B cell (primary cell): Measurements from ENCODE around the gene CCL22. TPM values are rescaled to one million over a fixed set of nuclear protein-coding genes. Genes with fewer than 3 reads are reported as not detected.

Source experiments
- ATAC-seq: fragments of 200-7000 bp; cut with Tn5 transposase; one replicate; pipeline ENCODE4 v1.10.0; 2021; ENCODE audit warnings: low read depth, mild to moderate bottlenecking, moderate number of reproducible peaks, moderate library complexity
- CTCF ChIA-PET: fragments of 350-600 bp; sonication (Branson Sonifier 250); formaldehyde crosslinking; loops from one replicate; lab custom pipeline; 2021; ENCODE audit warnings: antibody characterized with exemption, inconsistent platforms; lab: Charles Lee
- POLR2A ChIA-PET: fragments of 350-600 bp; sonication (Branson Sonifier 250); formaldehyde crosslinking; loops from one replicate; lab custom pipeline; 2021; ENCODE audit warnings: antibody characterized with exemption; lab: Charles Lee
- DNase-seq: peaks from one replicate; pipeline ENCODE4 v3.0.0; 2013
- H2AFZ ChIP-seq: 2 replicates; pipeline ENCODE4 v1.6.1; 2012; ENCODE audit warnings: mild to moderate bottlenecking, low read depth, low read length; ENCODE audit not compliant: insufficient read depth, poor library complexity, severe bottlenecking
- H3K27ac ChIP-seq, 2 donors: 1 replicate in 1 of 2; 2 replicates in 1 of 2; pipeline ENCODE4 v1.5.1; 2012 to 2013; ENCODE audit warnings: low read length in 2 of 2, mild to moderate bottlenecking in 2 of 2, moderate library complexity in 1 of 2
- H3K27me3 ChIP-seq, 4 experiments: fragments of 200-600 bp in 1 of 4; sonication (generic) in 1 of 4; replicated peaks in 1 of 4; 1 replicate in 2 of 4; 2 replicates in 2 of 4; pipeline versions ENCODE4 v1.6.1 to v1.7.0; 2013 to 2016; ENCODE audit warnings: low read length in 3 of 4, mild to moderate bottlenecking in 2 of 4, mixed read lengths in 1 of 4, moderate library complexity in 1 of 4; ENCODE audit not compliant: insufficient read depth in 4 of 4, control insufficient read depth in 3 of 4; ENCODE audit errors: control extremely low read depth in 1 of 4
- H3K36me3 ChIP-seq, 2 experiments: replicated peaks in 1 of 2; 1 replicate in 1 of 2; 2 replicates in 1 of 2; pipeline versions ENCODE4 v1.6.1 to v1.7.1; 2013; ENCODE audit warnings: low read length in 1 of 2; ENCODE audit not compliant: insufficient read depth in 2 of 2, control insufficient read depth in 1 of 2; ENCODE audit errors: control extremely low read depth in 1 of 2, extremely low read depth in 1 of 2
- H3K4me1 ChIP-seq, 2 donors: fragments of 200-600 bp in 1 of 2; sonication (generic) in 1 of 2; 1 replicate in 1 of 2; 2 replicates in 1 of 2; pipeline versions ENCODE4 v1.5.1 to v1.6.1; 2013 to 2017; ENCODE audit warnings: low read length in 2 of 2; ENCODE audit not compliant: control insufficient read depth in 2 of 2, insufficient read depth in 2 of 2
- H3K4me2 ChIP-seq: replicated peaks from 2 replicates; pipeline ENCODE3; 2012; ENCODE audit warnings: mild to moderate bottlenecking, low read depth, low read length; ENCODE audit not compliant: poor library complexity, severe bottlenecking
- H3K4me3 ChIP-seq, 5 experiments: fragments of 200-600 bp in 1 of 5; sonication (generic) in 1 of 5; 1 replicate in 3 of 5; 2 replicates in 2 of 5; pipeline versions ENCODE4 v1.5.1 to v1.7.0; 2011 to 2016; ENCODE audit warnings: low read length in 4 of 5, mild to moderate bottlenecking in 4 of 5, low read depth in 2 of 5, control low read depth in 1 of 5, moderate library complexity in 1 of 5; ENCODE audit not compliant: insufficient read depth in 1 of 5; ENCODE audit errors: control extremely low read depth in 1 of 5, extremely low read depth in 1 of 5
- H3K79me2 ChIP-seq: fragments of 200-600 bp; sonication (generic); one replicate; pipeline ENCODE4 v1.6.0; 2016; ENCODE audit warnings: low read length; ENCODE audit not compliant: control insufficient read depth, insufficient read depth
- H3K9ac ChIP-seq: fragments of 200-600 bp; sonication (generic); 2 replicates; pipeline ENCODE4 v1.6.1; 2017; ENCODE audit warnings: mild to moderate bottlenecking, low read length, moderate library complexity
- H3K9me3 ChIP-seq, 3 donors: one replicate each; pipeline versions ENCODE4 v1.6.1 to v1.7.1; 2013; ENCODE audit warnings: low read length in 2 of 3; ENCODE audit not compliant: control insufficient read depth in 2 of 3, insufficient read depth in 1 of 3; ENCODE audit errors: control extremely low read depth in 1 of 3
- H4K20me1 ChIP-seq: 2 replicates; pipeline ENCODE4 v1.6.0; 2012; ENCODE audit warnings: mild to moderate bottlenecking, low read length; ENCODE audit not compliant: insufficient read depth, control insufficient read depth, poor library complexity, severe bottlenecking
- H3K27ac Mint-ChIP-seq: one replicate; pipeline ENCODE4 v1.8.0; 2021; ENCODE audit warnings: mixed read lengths
- H3K27me3 Mint-ChIP-seq: one replicate; pipeline ENCODE4 v1.8.0; 2021; ENCODE audit warnings: mixed read lengths
- H3K4me1 Mint-ChIP-seq: one replicate; pipeline ENCODE4 v1.8.0; 2021; ENCODE audit warnings: mixed read lengths
- H3K4me3 Mint-ChIP-seq: one replicate; pipeline ENCODE4 v1.8.0; 2021; ENCODE audit warnings: mixed read lengths
- H3K9me3 Mint-ChIP-seq: one replicate; pipeline ENCODE4 v1.8.0; 2022; ENCODE audit warnings: mixed read lengths; ENCODE audit not compliant: insufficient read depth
- CTCF ChIP-seq: fragments of 200-600 bp; IDR thresholded peaks from one replicate; pipeline ENCODE4 v1.8.0; 2022; ENCODE audit warnings: antibody characterized with exemption, mild to moderate bottlenecking
- EZH2 ChIP-seq: IDR thresholded peaks from 2 replicates; pipeline ENCODE4 v1.6.1; 2012; ENCODE audit warnings: borderline replicate concordance, low read depth, mild to moderate bottlenecking, moderate library complexity, low read length; ENCODE audit not compliant: insufficient read depth, poor library complexity, severe bottlenecking
- WGBS: methylation state at CpG from one replicate; pipeline ENCODE4 v1.1.5; 2013; ENCODE audit warnings: missing lambda C conversion rate; ENCODE audit not compliant: insufficient coverage; 5-methylcytosine and 5-hydroxymethylcytosine counted together
- intact Hi-C: fragments of 100-400 bp; cut with micrococcal nuclease; formaldehyde crosslinking; loops from one replicate; pipeline ENCODE4 v1.10.0; 2022
- polyA plus RNA-seq: library from polyadenylated mRNA; depleted of rRNA; stranded (reverse); fragments of >200 nt; gene quantifications from 2 replicates; pipeline ENCODE4 v1.2.3, GENCODE V29; 2012
- total RNA-seq, 2 donors: library from RNA; stranded (reverse); fragments of 120-200 nt in 1 of 2; gene quantifications; 1 replicate in 1 of 2; 2 replicates in 1 of 2; pipeline versions ENCODE4 v1.2.3 to v1.2.4, GENCODE V29; 2013 to 2022

The CCL22 gene
- total and polyA plus RNA-seq, 2 donors (not counting 1 experiment from before 2014, with no cell fraction given): 0.04 to 91.5 TPM

GRCh38 chr16:57352636-57353047 is 5.9 kb upstream of the CCL22 start:
- H3K4me1 Mint-ChIP-seq: peaks cover 28% of the 10 kb centered on the region
- no peak for ATAC-seq
- H3K4me1 ChIP-seq: peaks cover 16 to 19% of the 10 kb centered on the region in 2 donors
- no peaks in the 10 kb centered on the region for H3K36me3 ChIP-seq
- H2AFZ ChIP-seq: no peak overlapping the region
- WGBS: 63% methylated on average over 5 of the region's 6 CpGs
- H3K4me3 Mint-ChIP-seq: no peak overlapping the region
- no peaks in the 10 kb centered on the region for H4K20me1 ChIP-seq
- ChIA-PET POLR2A (interaction anchor here (0.9 to 1.1 kb wide), 2 partner anchors 11 to 185 kb away, joined by 3 read pairs; no protein-coding TSS in a partner anchor), CTCF (interaction anchor here (1.1 to 2.7 kb wide), 2 partner anchors 64 to 239 kb away, joined by 3 to 8 read pairs; no protein-coding TSS in a partner anchor)
- no peak for DNase-seq
- TF ChIP-seq CTCF: no peak
- TF ChIP-seq EZH2: no peak
- H3K27me3 ChIP-seq: peaks cover 0 to 8% (median 4%) of the 10 kb centered on the region in 4 experiments
- H3K4me2 ChIP-seq: no peak overlapping the region
- H3K27ac Mint-ChIP-seq: no peak overlapping the region
- no peak overlapping the region for H3K9ac ChIP-seq
- intact Hi-C loops: no loop called here
- H3K79me2 ChIP-seq: no peaks in the 10 kb centered on the region
- H3K9me3 Mint-ChIP-seq: no peaks in the 10 kb centered on the region
- H3K27ac ChIP-seq: no peak overlapping the region
- H3K4me3 ChIP-seq: no peak overlapping the region
- peaks cover 6% of the 10 kb centered on the region for H3K27me3 Mint-ChIP-seq
- H3K9me3 ChIP-seq: no peaks in the 10 kb centered on the region

- ChIA-PET CTCF (no interaction called here), POLR2A (interaction anchor here (0.6 kb wide), 1 partner anchor 10 kb away, joined by 6 read pairs; no protein-coding TSS in a partner anchor)
- Histone ChIP-seq H3K4me2 (no peak overlapping the region), H3K27ac (no peak overlapping the region), H3K4me1 (peaks cover 16 to 24% of the 10 kb centered on the region in 2 donors), H3K27me3 (peaks cover 0 to 2% (median 0%) of the 10 kb centered on the region in 4 experiments), H3K79me2 (no peaks in the 10 kb centered on the region), H3K36me3 (no peaks in the 10 kb centered on the region), H3K4me3 (no peak overlapping the region), H4K20me1 (no peaks in the 10 kb centered on the region), H3K9me3 (no peaks in the 10 kb centered on the region), H2AFZ (no peak overlapping the region), H3K9ac (no peak overlapping the region)
- ATAC-seq: no peak
- Mint-ChIP-seq H3K9me3 (no peaks in the 10 kb centered on the region), H3K27ac (no peak overlapping the region), H3K4me1 (peaks cover 31% of the 10 kb centered on the region), H3K4me3 (no peak overlapping the region), H3K27me3 (peaks cover 6% of the 10 kb centered on the region)
- TF ChIP-seq CTCF (no peak), EZH2 (no peak)
- intact Hi-C loops: no loop called here
- WGBS: 100% methylated on average over 2 of the region's 7 CpGs
- no peak for DNase-seq
Observed at GRCh38 chr16:57354311-57354710, 4.3 kb upstream of the CCL22 start.
